ENCODE results near the gene AIG1.

DNA sequence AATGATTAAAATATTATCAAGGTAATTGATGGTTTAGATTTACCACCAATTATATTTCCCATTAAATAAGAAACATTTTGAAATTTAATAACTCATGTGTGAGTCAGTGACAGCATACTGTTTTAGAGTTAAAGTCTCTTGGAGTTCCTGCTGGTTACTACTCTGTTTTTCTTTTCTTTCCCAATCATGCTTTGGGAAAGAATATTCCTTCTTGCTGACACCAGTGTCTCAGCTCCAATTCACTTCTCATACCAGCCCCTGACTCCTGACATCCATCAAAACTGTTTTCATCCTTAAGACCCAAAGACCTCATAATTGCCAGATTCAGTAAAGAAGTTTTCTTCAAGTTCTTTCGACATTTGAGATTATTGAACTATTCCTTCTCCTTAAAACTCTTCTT lies 50.3 kb downstream of the AIG1 start:
- TF ChIP-seq CTCF (IDR thresholded peaks at IDR 0.05) = no peak
- TF ChIP-seq POLR2A (IDR thresholded peaks at IDR 0.05) = no peak

Data from body of pancreas (tissue), 4 donors.